ENCODE measurements around the gene PGM3. TPM values are rescaled to one million over a fixed set of nuclear protein-coding genes. Genes with fewer than 3 reads are reported as not detected.
A peak's percentile ranks its signal among the peaks of the same experiment; 100 is the strongest.
"Not testable (repeated sequence)": the region's sequence is repeated elsewhere in the genome, so short reads cannot be mapped to it uniquely, and the experiment has no call there.

PGM3 gene, protein sequence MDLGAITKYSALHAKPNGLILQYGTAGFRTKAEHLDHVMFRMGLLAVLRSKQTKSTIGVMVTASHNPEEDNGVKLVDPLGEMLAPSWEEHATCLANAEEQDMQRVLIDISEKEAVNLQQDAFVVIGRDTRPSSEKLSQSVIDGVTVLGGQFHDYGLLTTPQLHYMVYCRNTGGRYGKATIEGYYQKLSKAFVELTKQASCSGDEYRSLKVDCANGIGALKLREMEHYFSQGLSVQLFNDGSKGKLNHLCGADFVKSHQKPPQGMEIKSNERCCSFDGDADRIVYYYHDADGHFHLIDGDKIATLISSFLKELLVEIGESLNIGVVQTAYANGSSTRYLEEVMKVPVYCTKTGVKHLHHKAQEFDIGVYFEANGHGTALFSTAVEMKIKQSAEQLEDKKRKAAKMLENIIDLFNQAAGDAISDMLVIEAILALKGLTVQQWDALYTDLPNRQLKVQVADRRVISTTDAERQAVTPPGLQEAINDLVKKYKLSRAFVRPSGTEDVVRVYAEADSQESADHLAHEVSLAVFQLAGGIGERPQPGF
- total RNA-seq (2014; rRNA removed; shearing (Covaris generic)), result 29.6 and 33.7 TPM in 2 replicates
- 16.8 and 48.1 TPM in 2 replicates for polyA plus RNA-seq (2014; cell fraction: nucleus; rRNA removed)

DNA sequence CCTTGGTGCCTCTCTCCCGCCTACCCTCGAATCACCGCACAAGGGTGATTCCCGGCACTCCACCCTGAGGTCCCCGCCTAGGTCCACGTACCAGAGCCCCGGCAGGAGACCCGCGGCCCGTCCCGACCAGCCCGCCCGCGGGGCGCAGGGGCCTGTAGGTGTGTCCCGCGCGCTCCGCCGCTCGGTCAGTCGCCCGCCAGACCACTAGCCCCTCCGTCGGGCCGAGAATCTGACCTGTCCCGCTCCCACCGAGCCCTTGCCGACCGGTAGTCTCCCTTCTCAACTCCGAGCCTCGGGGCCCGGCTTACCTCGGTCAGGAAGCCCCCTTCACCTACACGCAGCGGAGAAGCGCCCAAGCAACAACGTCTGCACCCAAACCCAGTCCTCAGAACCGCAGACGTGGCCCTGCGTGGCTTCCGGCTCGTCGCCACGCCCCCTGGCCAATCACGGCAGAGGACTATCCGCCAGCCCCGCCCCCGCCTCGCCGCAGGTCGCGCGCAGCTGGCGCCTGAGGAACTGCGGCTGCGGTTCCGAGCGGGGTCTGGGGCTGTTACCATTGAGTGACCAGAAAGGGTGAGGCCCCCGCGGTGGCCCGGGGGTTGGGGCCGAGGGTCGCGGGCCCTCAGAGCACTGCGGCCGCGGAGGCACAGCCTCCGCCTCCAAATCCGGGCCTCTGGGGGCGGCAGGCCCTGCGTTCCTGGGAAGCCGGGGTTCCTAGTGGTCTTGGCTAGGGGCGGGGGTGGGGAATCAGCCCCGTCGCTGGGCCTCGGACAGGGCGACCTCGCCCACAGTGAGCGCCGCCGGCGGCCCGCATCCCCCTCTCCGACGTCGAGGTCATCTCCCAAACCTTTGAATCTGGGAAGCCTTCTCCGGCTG, at the start of gene PGM3, which contains the start of gene RWDD2A:
TSS of gene PGM3 (minus strand) at position 395 of the 876 bp plus-strand sequence. CDS start 2,253 bp downstream, outside the sequence.
TSS of gene RWDD2A (plus strand) at position 487 of the 876 bp plus-strand sequence. CDS start 1,095 bp downstream, outside the sequence.
- peak; percentile 77 for DNase-seq (ENCODE audit: extremely low read depth, low read depth)

DNA sequence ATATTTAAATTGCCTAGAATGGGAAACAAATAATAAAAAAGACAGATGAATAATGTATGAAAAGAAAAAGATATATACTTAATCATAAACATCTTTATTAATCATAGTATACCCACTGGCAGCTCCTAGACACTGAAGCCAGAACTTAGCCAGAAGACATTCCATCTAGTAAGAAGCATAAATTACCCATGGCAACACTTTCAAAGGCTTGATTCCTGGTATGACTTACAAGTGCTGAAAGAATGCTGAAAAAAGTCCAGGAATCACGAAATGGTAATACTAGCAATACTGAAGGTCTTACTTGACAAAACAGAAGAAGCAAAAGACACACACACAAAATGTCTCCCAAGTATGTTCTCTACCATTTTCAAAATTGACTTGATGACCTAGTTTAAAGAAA, 38.1 kb upstream of the PGM3 start:
- no peak for DNase-seq (ENCODE audit: extremely low read depth, low read depth)

DNA sequence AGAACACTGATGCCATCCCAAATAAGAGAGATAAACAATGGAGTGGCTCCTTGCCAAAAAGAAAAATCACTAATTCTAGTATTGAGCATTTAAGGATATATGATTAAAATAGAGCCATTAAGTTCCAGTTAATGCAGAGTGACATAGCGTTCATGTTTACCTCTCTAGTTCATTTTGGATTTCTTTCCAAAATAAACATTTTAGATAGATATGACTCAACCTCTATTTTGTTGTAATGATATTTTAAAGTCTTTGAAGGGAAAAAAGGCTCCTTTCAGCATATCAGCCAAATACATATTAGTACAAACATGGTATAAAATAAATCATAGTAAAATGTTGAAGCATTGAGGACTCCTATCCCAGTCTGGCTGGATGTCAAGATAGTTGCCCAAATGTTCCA, 33.5 kb upstream of the PGM3 start:
- no peak for DNase-seq (ENCODE audit: extremely low read depth, low read depth)

DNA sequence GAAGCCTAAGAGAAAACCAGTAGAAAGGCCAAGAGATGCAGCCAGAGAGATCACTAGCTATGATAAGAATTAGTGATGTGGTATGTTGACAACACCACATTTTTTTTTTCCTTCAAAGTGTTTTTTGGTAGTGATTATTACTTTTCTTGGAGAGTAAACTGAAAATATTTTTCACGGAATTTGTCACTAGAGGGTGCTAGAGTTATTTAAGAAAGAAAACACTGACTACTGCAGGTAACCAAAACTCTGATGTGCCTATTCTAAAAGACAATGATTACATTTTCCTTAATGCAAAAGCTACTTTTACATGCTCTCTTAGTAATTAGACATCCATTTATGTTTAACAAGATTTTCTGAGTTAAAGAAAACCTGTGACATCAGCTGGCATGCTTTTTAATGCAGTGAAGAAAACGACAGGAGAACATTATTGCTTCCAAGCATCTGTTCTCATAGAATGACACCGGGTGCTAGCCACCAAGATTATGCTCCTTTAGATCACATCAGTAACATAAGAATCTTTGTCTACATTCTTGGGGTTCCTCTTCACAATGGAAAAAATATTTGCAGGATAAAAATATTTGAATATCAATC, 28.9 kb upstream of the PGM3 start:
- peak; percentile 21 for DNase-seq (ENCODE audit: extremely low read depth, low read depth)

DNA sequence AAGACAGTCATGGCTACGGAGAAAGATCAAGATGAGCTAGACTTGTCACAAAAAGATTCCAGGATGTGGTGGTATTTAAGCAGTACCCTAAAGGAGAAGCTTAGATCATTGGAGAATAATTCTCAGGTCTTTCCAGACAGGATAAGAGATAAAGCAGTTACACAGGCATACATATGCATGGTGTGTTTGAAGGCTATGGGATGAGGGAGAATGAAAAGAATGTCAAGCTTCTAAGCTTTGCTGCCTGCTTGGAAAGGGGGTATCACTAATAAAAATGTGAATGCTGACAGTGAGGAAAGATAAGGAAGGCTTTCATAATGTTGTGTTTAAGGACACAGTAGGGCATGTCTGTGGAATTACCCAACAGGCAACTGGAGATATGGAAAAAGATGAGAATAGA, 28.2 kb upstream of the PGM3 start:
- no peak for DNase-seq (ENCODE audit: extremely low read depth, low read depth)

DNA sequence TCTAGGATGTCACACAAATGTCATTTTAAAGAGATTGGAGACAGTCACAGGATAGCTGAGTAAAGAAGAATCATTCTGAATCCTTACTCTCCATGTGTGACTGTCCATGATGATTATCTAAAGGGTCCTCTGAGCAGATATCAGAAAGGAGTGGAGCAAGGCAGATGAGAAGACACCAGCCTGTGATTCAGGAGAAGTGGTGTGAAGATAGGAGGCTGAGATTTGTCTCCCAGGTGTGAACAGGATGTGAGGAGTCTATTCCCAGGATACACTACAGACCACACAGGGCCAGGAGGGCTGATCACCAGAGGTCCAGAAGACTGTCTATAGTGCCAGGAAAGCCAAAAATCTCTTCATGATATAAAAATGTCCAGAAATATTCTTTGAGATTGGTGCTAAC, 27.1 kb upstream of the PGM3 start:
- no peak for DNase-seq (ENCODE audit: extremely low read depth, low read depth)

DNA sequence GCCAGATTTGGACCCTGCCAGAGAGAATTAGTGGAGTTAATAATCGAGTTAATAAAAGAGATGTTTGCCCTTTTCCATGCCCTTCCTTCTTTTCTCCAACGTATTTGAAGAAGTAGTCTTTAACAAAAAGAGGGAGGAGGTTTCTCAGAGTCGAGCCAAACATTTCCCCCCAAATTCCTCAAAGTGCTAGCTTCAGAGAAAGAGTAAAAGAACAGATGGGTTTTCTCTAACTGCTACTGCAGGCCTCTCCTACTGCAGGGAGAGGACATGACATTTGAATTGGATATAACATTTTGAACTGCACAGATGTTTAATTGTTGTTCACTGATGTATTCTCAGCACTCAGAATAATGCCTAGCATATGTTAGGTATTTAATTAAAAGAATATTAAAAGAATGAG, 25.6 kb upstream of the PGM3 start:
- DNase-seq (ENCODE audit: extremely low read depth, low read depth), result no peak

DNA sequence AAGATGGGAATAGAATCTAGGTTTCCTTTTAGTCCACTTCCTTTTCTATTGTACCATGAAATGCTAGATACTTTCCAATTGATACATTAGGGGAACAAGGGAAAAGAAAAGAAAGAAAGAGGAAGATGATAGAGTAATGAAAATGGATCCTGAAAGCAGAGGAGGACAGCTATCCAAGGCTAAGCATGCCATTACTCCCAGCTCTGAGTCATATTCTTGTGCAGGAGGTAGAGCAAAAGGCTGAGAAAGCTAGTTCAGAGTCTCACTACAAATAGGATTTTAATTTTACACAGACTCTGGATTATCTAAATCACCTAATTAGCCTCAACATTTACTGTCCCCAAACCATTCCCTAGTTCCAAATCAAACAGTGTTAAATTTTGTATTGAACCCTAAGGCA, 23.7 kb upstream of the PGM3 start:
- DNase-seq (ENCODE audit: extremely low read depth, low read depth), result no peak

DNA sequence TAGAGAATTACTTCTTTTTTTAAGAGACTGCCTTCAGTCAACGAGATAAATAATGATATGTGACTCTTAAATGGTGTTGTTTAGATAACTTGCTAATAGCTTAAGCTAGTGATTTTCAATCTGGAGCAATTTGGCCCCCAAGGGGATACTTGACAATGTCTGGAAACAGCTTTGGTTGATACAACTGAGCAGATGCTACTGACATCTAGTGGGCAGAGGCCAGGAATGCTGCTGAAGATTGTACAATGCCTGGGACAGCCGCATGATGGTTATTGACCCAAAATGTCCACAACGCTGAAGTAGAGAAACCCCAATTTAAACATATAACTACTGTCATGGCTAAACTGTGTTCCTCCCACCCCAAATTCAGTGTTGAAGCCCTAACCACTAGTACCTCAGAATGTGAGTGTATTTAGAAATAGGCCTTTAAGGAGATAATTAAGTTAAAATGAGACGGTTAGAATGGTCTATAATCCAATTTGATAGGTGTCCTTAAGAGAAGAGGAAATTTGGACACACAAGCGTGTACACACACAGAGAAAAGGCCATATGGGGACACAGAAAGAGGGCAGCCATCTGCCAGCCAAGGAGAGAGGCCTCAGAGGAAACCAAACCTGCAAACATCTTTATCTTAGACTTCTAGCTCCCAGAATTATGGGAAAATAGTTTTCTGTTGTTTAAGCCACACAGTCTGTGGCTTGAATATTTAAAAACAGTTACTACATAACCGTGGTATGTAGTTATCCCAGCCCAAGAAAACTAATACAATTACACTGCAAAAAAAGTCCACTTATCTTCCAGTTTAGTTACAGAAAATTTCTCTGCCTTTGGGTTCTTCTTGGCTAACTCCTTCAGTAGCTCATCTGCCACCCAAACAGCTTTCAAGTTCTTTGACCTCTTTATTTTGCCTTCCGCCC, 22.3 kb upstream of the PGM3 start:
- DNase-seq (ENCODE audit: extremely low read depth, low read depth), result peak; percentile 48

DNA sequence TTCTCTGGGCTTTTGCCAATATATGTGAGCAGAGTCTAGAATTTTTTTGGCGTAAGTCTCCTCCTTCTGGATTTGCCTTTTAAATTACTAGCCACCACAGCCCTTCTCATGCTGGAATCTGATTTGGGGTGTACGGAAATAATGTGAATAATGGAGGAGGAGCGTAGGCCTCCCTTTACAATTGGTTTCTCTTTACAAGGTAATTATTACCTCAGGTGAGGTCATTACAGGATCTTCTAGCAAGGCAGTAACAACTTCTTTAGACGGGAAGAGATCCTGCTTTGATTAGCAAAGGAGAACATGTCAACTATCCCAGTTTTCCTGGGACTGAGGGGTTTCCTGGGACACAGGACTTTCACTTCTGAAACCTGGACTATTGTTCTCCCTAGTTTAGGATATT, 9.0 kb upstream of the PGM3 start:
- DNase-seq (ENCODE audit: extremely low read depth, low read depth), result no peak

DNA sequence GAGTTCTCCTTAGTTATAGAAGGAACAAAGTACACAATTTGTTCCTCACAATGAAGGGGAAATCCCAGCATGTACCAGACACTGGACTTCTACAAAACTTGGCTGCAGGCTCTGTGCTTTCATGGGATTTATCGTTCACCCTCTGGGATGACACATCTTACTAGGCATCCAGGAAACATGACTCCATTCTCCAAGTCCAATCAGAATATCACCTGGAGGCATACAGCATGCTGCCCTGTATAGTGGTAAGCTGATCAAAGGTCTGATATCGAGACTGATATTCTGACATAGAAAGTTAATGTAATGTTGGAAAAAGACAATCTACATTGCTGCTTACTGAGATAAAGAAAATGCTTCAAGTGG, 6.8 kb upstream of the PGM3 start:
- DNase-seq (ENCODE audit: extremely low read depth, low read depth), result no peak

DNA sequence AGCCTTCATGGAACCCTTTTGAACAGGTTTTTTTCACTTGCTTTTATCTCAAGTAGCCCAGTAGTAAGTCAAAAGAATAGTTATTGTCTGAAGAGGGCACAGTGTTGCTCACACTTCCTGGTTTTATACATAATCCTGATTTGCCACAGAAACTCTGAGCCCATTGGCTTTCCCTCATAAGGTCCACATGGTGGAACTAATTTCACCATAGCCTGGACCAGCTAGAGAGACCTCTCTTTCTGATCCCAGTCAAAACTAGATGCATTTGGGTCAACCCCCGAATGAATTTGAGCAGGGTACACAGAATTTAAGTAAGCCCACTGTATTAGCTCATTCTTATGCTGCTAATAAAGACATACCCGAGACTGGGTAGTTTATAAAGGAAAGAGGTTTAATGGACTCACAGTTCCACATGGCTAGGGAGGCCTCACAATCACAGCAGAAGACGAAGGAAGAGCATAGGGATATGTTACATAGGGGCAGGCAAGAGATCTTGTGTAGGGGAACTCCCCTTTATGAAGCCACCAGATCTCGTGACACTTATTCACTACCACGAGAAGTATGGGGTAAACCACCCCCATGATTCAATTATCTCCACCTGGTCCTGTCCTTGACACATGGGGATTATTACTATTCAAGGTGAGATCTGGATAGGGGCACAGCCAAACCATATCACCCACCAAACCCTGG, 6.3 kb upstream of the PGM3 start:
- DNase-seq (ENCODE audit: extremely low read depth, low read depth), result no peak

DNA sequence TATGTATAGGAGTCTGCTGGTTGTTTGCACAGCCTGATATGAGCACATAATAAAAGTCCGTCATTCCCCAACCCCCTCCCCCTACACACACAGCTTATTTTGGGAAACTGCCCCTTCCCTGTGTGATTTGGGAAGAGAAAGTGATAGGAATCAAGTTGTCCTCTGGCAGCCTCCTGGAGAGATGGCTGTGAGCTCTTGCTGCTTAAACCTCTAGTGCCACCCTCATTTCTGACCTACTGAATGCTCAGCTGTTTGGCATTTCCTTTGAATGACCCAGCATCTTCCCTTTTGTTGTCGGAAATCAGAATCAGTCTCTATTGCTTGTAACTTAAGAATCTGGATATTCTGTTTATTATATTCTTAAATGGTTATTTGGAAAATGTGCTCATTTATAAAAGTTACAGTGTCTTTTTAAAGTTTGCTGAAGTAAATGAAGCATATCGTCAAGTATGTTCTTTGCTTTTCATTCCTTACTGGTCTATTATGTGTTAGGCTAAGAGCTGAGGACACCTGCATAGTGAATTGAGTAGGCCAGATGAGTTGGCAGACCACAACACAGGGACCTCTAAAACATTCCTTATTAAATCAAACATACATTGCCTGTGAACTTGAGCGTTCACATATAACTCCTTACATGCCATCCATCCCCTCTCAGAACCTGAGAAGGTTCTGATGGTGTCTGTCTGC, 5.6 kb upstream of the PGM3 start:
- no peak for DNase-seq (ENCODE audit: extremely low read depth, low read depth)

DNA sequence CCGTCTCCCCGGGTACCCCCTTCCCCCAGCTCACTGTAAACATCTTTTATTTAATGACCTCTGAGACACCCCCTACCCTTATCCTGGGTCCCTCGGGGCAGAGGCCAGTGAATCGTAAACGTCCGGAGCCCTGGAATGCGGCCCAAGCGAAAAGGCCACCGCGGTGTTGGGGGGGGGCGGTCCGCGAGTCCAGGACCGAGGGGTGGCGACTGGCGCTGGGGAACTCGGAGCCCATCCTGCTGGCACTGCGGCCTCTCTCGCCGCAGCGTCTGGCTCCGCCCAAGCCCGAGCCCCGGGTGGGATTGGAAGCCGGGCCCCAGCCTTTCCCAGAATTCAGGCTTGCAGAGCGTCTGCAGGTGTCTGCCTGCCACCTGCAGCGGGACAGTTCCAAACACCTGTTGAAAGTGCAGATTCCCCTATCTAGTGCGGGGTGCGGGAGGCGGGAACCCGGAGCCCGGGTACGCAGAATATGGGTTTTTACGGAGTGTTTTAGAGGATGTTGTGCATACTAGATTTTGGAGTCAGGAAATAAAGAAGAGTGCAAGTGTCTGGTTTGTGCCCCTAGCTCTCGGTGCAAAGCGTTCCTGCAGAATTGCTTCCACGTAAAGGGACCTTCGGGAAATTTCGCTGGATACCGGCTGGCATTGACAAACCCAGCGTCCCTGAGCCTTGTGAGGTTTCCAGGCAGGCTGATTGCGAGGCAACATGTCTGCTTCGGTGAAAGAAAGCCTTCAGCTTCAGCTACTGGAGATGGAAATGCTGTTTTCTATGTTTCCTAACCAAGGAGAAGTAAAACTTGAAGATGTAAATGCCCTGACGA, 892 bp upstream of the PGM3 start:
- no peak for DNase-seq (ENCODE audit: extremely low read depth, low read depth)

DNA sequence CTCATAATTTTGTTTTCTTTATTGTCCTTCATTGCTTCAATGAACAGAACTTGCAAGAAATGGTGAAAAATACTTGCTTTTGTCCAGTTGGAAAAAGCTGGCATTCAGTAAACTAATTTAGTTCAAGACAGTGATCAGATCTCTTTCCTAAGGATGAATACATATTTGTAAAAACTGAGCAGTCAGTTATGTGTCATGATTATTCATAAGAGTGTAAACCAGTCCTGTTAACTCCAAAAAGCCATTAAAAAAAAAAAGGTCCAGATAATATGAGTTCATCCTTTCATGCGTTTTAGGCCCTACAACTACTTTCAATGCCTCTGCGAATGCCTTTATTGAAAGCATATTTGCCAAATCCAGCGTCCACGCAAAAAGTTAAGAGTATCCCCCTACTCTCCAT, 609 bp downstream of the PGM3 start:
- DNase-seq (ENCODE audit: extremely low read depth, low read depth), result no peak

DNA sequence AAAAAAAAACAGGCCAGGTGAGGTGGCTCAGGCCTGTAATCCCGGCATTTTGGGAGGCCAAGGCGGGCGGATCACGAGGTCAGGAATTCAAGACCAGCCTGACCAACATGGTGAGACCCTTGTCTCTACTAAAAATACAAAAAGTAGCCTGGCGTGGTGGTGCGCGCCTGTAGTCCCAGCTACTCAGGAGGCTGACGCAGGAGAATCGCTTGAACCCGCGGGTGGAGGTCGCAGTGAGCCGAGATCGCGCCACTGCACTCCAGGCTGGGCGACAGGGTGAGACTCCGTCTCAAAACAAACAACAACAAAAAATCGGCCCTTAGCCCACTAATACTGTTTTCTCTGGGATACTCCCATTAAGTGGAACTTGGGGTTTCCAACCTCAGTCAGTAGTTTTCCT, 1.1 kb downstream of the PGM3 start:
- DNase-seq (ENCODE audit: extremely low read depth, low read depth), result not testable (repeated sequence)

DNA sequence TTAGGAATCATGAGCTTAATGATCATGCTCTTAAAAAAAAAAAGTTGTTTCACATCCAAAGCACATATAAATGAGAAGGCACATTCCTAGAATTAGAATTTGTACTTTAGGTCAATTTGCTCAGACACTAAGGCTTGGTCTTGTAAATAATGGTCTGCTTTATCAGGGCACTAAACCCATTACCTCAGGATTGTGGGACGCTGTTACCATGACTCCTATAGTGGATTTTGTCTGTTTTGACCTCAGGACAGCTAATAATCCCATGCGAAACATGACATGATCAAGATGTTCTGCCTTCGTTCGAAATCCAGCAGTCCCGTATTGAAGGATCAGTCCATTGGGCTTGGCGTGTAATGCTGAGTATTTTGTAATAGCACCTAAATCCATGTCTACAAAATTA, 2.4 kb downstream of the PGM3 start:
- no peak for DNase-seq (ENCODE audit: extremely low read depth, low read depth)

DNA sequence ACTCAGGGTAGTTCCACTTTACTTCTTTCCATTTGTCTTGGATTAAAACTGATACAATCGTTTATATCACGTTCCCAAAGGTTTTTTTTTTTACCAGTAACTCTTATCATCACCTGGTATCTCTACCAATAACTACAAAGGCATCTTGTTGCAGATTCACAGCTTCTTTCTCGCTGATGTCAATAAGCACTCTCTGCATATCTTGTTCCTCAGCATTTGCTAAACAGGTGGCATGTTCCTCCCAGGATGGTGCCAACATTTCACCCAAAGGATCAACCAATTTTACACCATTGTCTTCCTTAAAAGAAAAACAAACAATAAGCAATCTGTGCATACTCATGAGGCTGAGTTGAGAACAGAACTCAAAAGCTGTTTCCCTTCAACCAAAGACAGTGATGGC, 4.6 kb downstream of the PGM3 start:
- DNase-seq (ENCODE audit: extremely low read depth, low read depth), result no peak
